Stomach (tissue), 19 donors: ENCODE results near the gene TMEM87B. TPM values are rescaled to one million over a fixed set of nuclear protein-coding genes. Genes with fewer than 3 reads are reported as not detected.
A peak's percentile ranks its signal among the peaks of the same experiment; 100 is the strongest.

Experiments used
- DNase-seq, 2 donors: peaks; one replicate each; pipeline versions ENCODE4 v3.0.0 to v3.0.0-alpha.2; 2013 to 2019
- H3K27ac ChIP-seq, 5 donors: fragments of 200-600 bp in 4 of 5; sonication (generic) in 4 of 5; one replicate each; pipeline ENCODE4 v1.5.1; 2013 to 2019; ENCODE audit warnings: mild to moderate bottlenecking in 1 of 5, moderate library complexity in 1 of 5
- H3K27me3 ChIP-seq, 3 donors: fragments of 200-600 bp; sonication (generic); one replicate each; pipeline ENCODE4 v1.5.1; 2017 to 2019; ENCODE audit warnings: mixed run types in 1 of 3
- H3K36me3 ChIP-seq, 4 donors: fragments of 200-600 bp; sonication (generic); 1 replicate in 3 of 4; 2 replicates in 1 of 4; pipeline ENCODE4 v1.5.1; 2016 to 2019
- H3K4me1 ChIP-seq, 4 donors: fragments of 200-600 bp; sonication (generic); one replicate each; pipeline ENCODE4 v1.5.1; 2016 to 2019
- H3K4me3 ChIP-seq, 4 donors: fragments of 200-600 bp; sonication (generic) in 3 of 4; one replicate each; pipeline ENCODE4 v1.5.1; 2016 to 2019; ENCODE audit warnings: mild to moderate bottlenecking in 1 of 4
- H3K9me3 ChIP-seq, 4 donors: fragments of 200-600 bp; sonication (generic); one replicate each; pipeline ENCODE4 v1.5.1; 2016 to 2019
- CTCF ChIP-seq, 7 experiments: fragments of 450-650 bp in 4 of 7; fragments of 200-600 bp in 3 of 7; sonication (generic) in 3 of 7; IDR thresholded peaks; one replicate each; pipeline ENCODE4 v1.5.1; 2016 to 2019; ENCODE audit warnings: antibody characterized with exemption in 7 of 7, control low read depth in 2 of 7, mild to moderate bottlenecking in 1 of 7
- EP300 ChIP-seq: sonication (generic); formaldehyde crosslinking; IDR thresholded peaks from one replicate; pipeline ENCODE4 v1.6.1; 2017; ENCODE audit warnings: antibody characterized with exemption
- POLR2A ChIP-seq, 4 donors: fragments of 450-650 bp; IDR thresholded peaks; one replicate each; pipeline ENCODE4 v1.6.1; 2016; ENCODE audit warnings: antibody characterized with exemption in 4 of 4, control low read depth in 2 of 4, mild to moderate bottlenecking in 1 of 4, moderate library complexity in 1 of 4
- POLR2AphosphoS5 ChIP-seq, 3 donors: sonication (generic); formaldehyde crosslinking; IDR thresholded peaks; one replicate each; pipeline ENCODE4 v1.6.1; 2016; ENCODE audit warnings: antibody characterized with exemption in 3 of 3
- WGBS, 5 donors: extraction: QIAGEN DNeasy Blood & Tissue Kit in 3 of 5; methylation state at CpG; one replicate each; pipeline versions ENCODE4 v1.1.5 to v1.1.7; 2013 to 2018; 5-methylcytosine and 5-hydroxymethylcytosine counted together
- intact Hi-C: fragments of 100-400 bp; cut with DNase I; formaldehyde crosslinking; loops from one replicate; pipeline ENCODE4 v1.15.1; 2023; ENCODE audit warnings: low total_unique reads
- long read RNA-seq, 10 donors: transcript quantifications; one replicate each; lab custom pipeline, GENCODE V29; 2026
- polyA plus RNA-seq, 3 donors: library from polyadenylated mRNA; stranded (reverse); fragments of 200-250 nt; gene quantifications; one replicate each; pipeline ENCODE4 v1.2.3, GENCODE V29; 2013
- total RNA-seq, 5 donors: library from RNA; depleted of rRNA; stranded (reverse); fragments of >200 nt; gene quantifications; one replicate each; pipeline versions ENCODE4 v1.1.0 to v1.2.3, GENCODE V29; 2014 to 2016
- donor health status: healthy with polysubstance abuse.
- donor health status: Bipolar disorder and iron deficiency.
- donor health status: healthy.

Gene TMEM87B, protein sequence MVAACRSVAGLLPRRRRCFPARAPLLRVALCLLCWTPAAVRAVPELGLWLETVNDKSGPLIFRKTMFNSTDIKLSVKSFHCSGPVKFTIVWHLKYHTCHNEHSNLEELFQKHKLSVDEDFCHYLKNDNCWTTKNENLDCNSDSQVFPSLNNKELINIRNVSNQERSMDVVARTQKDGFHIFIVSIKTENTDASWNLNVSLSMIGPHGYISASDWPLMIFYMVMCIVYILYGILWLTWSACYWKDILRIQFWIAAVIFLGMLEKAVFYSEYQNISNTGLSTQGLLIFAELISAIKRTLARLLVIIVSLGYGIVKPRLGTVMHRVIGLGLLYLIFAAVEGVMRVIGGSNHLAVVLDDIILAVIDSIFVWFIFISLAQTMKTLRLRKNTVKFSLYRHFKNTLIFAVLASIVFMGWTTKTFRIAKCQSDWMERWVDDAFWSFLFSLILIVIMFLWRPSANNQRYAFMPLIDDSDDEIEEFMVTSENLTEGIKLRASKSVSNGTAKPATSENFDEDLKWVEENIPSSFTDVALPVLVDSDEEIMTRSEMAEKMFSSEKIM
- total RNA-seq (10 to 100 TPM in 4 of 5 donors, 1 to 10 TPM in 1; 8.8 to 62.2 (median 26.3) TPM), polyA plus RNA-seq (10 to 100 TPM in 2 of 3 donors, 1 to 10 TPM in 1; 3.7 to 13.6 (median 12.9) TPM)
- long read RNA-seq, donor 1 = 0 reads
- long read RNA-seq, donor 2, full-length matches to known transcripts = 1 of 1 reads
- long read RNA-seq, donor 2, partial matches to known transcripts = 0 of 1 reads
- long read RNA-seq, donor 2, other reads (novel, unspliced or antisense) = 0 of 1 reads
- long read RNA-seq, donor 3, full-length matches to known transcripts = 3 of 3 reads
- long read RNA-seq, donor 3, partial matches to known transcripts = 0 of 3 reads
- long read RNA-seq, donor 3, other reads (novel, unspliced or antisense) = 0 of 3 reads
- long read RNA-seq, donor 4 = 0 reads
- long read RNA-seq, donor 5, full-length matches to known transcripts = 1 of 1 reads
- long read RNA-seq, donor 5, partial matches to known transcripts = 0 of 1 reads
- long read RNA-seq, donor 5, other reads (novel, unspliced or antisense) = 0 of 1 reads
- long read RNA-seq, donor 6 = 0 reads
- long read RNA-seq, donor 7, full-length matches to known transcripts = 6 of 6 reads
- long read RNA-seq, donor 7, partial matches to known transcripts = 0 of 6 reads
- long read RNA-seq, donor 7, other reads (novel, unspliced or antisense) = 0 of 6 reads
- long read RNA-seq, donor 8, full-length matches to known transcripts = 2 of 2 reads
- long read RNA-seq, donor 8, partial matches to known transcripts = 0 of 2 reads
- long read RNA-seq, donor 8, other reads (novel, unspliced or antisense) = 0 of 2 reads
- long read RNA-seq, donor 9, partial matches to known transcripts = 15 of 15 reads
- long read RNA-seq, donor 9, other reads (novel, unspliced or antisense) = 0 of 15 reads
- long read RNA-seq, donor 10, full-length matches to known transcripts = 1 of 1 reads
- long read RNA-seq, donor 10, partial matches to known transcripts = 0 of 1 reads
- long read RNA-seq, donor 10, other reads (novel, unspliced or antisense) = 0 of 1 reads

GRCh38 chr2:112054847-112055729, at the start of gene TMEM87B:
TMEM87B (plus strand) TSS chr2:112055269; CDS start chr2:112055592, 323 bp downstream.
- 0 to 1% (median 0%) methylated on average over 32 to 83 of the region's 90 CpGs for WGBS, 5 donors
- H3K4me1 ChIP-seq = peaks cover 19 to 51% (median 28%) of the 10 kb centered on the region in 4 donors
- intact Hi-C loops = no loop called here
- TF ChIP-seq POLR2A (IDR thresholded peaks at IDR 0.05) (peak in 1 of 4 donors; percentile 11), POLR2AphosphoS5 (IDR thresholded peaks at IDR 0.05) (peak; percentile 76 to 92 (median 90)), EP300 (no peak)
- H3K36me3 ChIP-seq = peaks cover 0 to 8% (median 4%) of the 10 kb centered on the region in 4 donors
- peak within 1 kb of the TSS; percentile 74 to 91 (median 82) for H3K4me3 ChIP-seq
- no peaks in the 10 kb centered on the region for H3K9me3 ChIP-seq
- peak within 1 kb of the TSS; percentile 97 to 100 (median 99) for H3K27ac ChIP-seq
- DNase-seq = peak; percentile 98 to 99
- H3K27me3 ChIP-seq = no peaks in the 10 kb centered on the region

GRCh38 chr2:112005406-112006075, 49.5 kb upstream of the TMEM87B start:
- intact Hi-C loops = no loop called here
- Histone ChIP-seq H3K36me3 (peaks cover 0 to 58% (median 46%) of the 10 kb centered on the region in 4 donors), H3K27me3 (no peaks in the 10 kb centered on the region), H3K4me3 (no peak overlapping the region), H3K27ac (peak overlapping the region in 1 of 5 donors; percentile 29), H3K9me3 (no peaks in the 10 kb centered on the region), H3K4me1 (peaks cover 0 to 13% (median 0%) of the 10 kb centered on the region in 4 donors)
- TF ChIP-seq POLR2A (IDR thresholded peaks at IDR 0.05) = no peak
- TF ChIP-seq POLR2AphosphoS5 (IDR thresholded peaks at IDR 0.05) = no peak
- TF ChIP-seq CTCF (IDR thresholded peaks at IDR 0.05) = no peak
- TF ChIP-seq EP300 = no peak
- DNase-seq = no peak
- WGBS, 5 donors = 85 to 92% (median 91%) methylated on average over 5 of the region's 5 CpGs

- Histone ChIP-seq H3K4me3 (no peak overlapping the region), H3K36me3 (peaks cover 5 to 58% (median 50%) of the 10 kb centered on the region in 4 donors), H3K27ac (peak overlapping the region in 1 of 5 donors; percentile 29), H3K4me1 (peaks cover 0 to 15% (median 0%) of the 10 kb centered on the region in 4 donors), H3K9me3 (no peaks in the 10 kb centered on the region), H3K27me3 (no peaks in the 10 kb centered on the region)
- no peak for DNase-seq
- intact Hi-C loops = no loop called here
- TF ChIP-seq EP300 (no peak), CTCF (IDR thresholded peaks at IDR 0.05) (no peak), POLR2AphosphoS5 (IDR thresholded peaks at IDR 0.05) (no peak), POLR2A (IDR thresholded peaks at IDR 0.05) (no peak)
- 54 to 84% (median 65%) methylated on average over 4 of the region's 4 CpGs for WGBS, 5 donors
Observed at GRCh38 chr2:112006076-112006410, 49.0 kb upstream of the TMEM87B start.
